HCT116 (cell line): ENCODE measurements around the gene TRERF1. TPM values are rescaled to one million over a fixed set of nuclear protein-coding genes. Genes with fewer than 3 reads are reported as not detected.

Experiments used
- ATAC-seq: fragments of 200-7000 bp; cut with Tn5 transposase; 2 replicates; pipeline ENCODE4 v1.9.1; 2020; ENCODE audit warnings: mild to moderate bottlenecking, moderate library complexity
- BruUV-seq: library from RNA; stranded (reverse); fragments of 400-500 nt; replicated peaks from 2 replicates; lab custom pipeline; 2021; lab: Mats Ljungman, UMichigan
- CTCF ChIA-PET: fragments of 300-600 bp; sonication (Branson Sonifier 250); formaldehyde crosslinking; loops from one replicate; lab custom pipeline; 2021; ENCODE audit warnings: antibody characterized with exemption; lab: Charles Lee
- POLR2A ChIA-PET: fragments of 300-600, 350-600 bp; sonication (Branson Sonifier 250); formaldehyde crosslinking; loops from one replicate; lab custom pipeline; 2021; ENCODE audit warnings: antibody characterized with exemption; lab: Charles Lee
- RAD21 ChIA-PET, 2 experiments: fragments of 300-600 bp; sonication (Branson Sonifier 250); formaldehyde crosslinking; loops; one replicate each; lab custom pipeline; 2023; ENCODE audit warnings: low total read pairs in 2 of 2; ENCODE audit not compliant: uncharacterized antibody in 2 of 2, unreplicated experiment in 2 of 2, low non-redundant PET in 1 of 2; lab: Charles Lee
- DNase-seq: peaks from one replicate; pipeline ENCODE4 v3.0.0-alpha.2; 2010; ENCODE audit warnings: low read depth, low spot score
- H2AFZ ChIP-seq: fragments of 200-600 bp; shearing (Covaris generic), sonication (generic); 2 replicates; pipeline ENCODE4 v1.6.1; 2017; ENCODE audit warnings: low read depth, mixed run types, mixed read lengths, antibody characterized with exemption, low read length; ENCODE audit not compliant: poor library complexity, severe bottlenecking
- H3K27ac ChIP-seq: 2 replicates; pipeline ENCODE4 v1.5.1; 2012; ENCODE audit warnings: low read depth, low read length
- H3K27me3 ChIP-seq: fragments of 200-600 bp; sonication (generic); 2 replicates; pipeline ENCODE4 v1.6.1; 2016; ENCODE audit warnings: mixed run types, low read length, mixed read lengths; ENCODE audit not compliant: insufficient read depth
- H3K36me3 ChIP-seq, 2 experiments: fragments of 200-500 bp in 1 of 2; fragments of 200-600 bp in 1 of 2; sonication (Bioruptor generic) in 1 of 2; sonication (generic) in 1 of 2; 2 replicates each; pipeline versions ENCODE4 v1.5.1 to v1.6.1; 2014 to 2016; ENCODE audit warnings: low read length in 2 of 2, inconsistent platforms in 1 of 2, mixed read lengths in 1 of 2, mixed run types in 1 of 2; ENCODE audit not compliant: insufficient read depth in 2 of 2, control insufficient read depth in 1 of 2
- H3K4me1 ChIP-seq, 2 experiments: fragments of 200-600 bp in 1 of 2; sonication (generic) in 1 of 2; 2 replicates each; pipeline versions ENCODE4 v1.5.1 to v1.6.1; 2012 to 2017; ENCODE audit warnings: low read length in 2 of 2, inconsistent platforms in 1 of 2, mild to moderate bottlenecking in 1 of 2, mixed read lengths in 1 of 2, mixed run types in 1 of 2, moderate library complexity in 1 of 2; ENCODE audit not compliant: insufficient read depth in 2 of 2, control insufficient read depth in 1 of 2
- H3K4me2 ChIP-seq: fragments of 200-600 bp; sonication (generic); 2 replicates; pipeline ENCODE4 v1.6.1; 2017; ENCODE audit warnings: mixed run types, low read length, mixed read lengths
- H3K4me3 ChIP-seq, 2 experiments: fragments of 200-600 bp in 1 of 2; sonication (generic) in 1 of 2; replicated peaks in 1 of 2; 2 replicates each; pipeline ENCODE4 v1.5.1; 2011 to 2016; ENCODE audit warnings: low read length in 2 of 2, control low read depth in 1 of 2, low read depth in 1 of 2, mild to moderate bottlenecking in 1 of 2, mixed read lengths in 1 of 2, mixed run types in 1 of 2
- H3K79me2 ChIP-seq: fragments of 200-600 bp; sonication (generic); 2 replicates; pipeline ENCODE4 v1.6.1; 2017; ENCODE audit warnings: mild to moderate bottlenecking, mixed run types, low read length, moderate library complexity, mixed read lengths; ENCODE audit not compliant: insufficient read depth
- H3K9ac ChIP-seq: fragments of 200-600 bp; sonication (generic); 2 replicates; pipeline ENCODE4 v1.6.1; 2016; ENCODE audit warnings: low read length, mixed read lengths
- H3K9me2 ChIP-seq: fragments of 200-600 bp; sonication (generic), shearing (Covaris generic); 2 replicates; pipeline ENCODE4 v1.6.1; 2017; ENCODE audit warnings: mixed run types, mild to moderate bottlenecking, moderate library complexity; ENCODE audit not compliant: insufficient read depth
- H3K9me3 ChIP-seq, 2 experiments: fragments of 200-500 bp in 1 of 2; fragments of 200-600 bp in 1 of 2; sonication (Bioruptor generic) in 1 of 2; sonication (generic) in 1 of 2; 2 replicates each; pipeline ENCODE4 v1.6.1; 2014 to 2017; ENCODE audit warnings: low read length in 2 of 2, mixed read lengths in 2 of 2, inconsistent platforms in 1 of 2, low read depth in 1 of 2, mild to moderate bottlenecking in 1 of 2, mixed run types in 1 of 2, moderate library complexity in 1 of 2; ENCODE audit not compliant: control insufficient read depth in 1 of 2, insufficient read depth in 1 of 2
- H4K20me1 ChIP-seq: fragments of 200-600 bp; sonication (generic), shearing (Covaris generic); 2 replicates; pipeline ENCODE4 v1.6.1; 2017; ENCODE audit warnings: mixed run types, mild to moderate bottlenecking, moderate library complexity; ENCODE audit not compliant: insufficient read depth
- EGR1 ChIP-seq: IDR thresholded peaks from 2 replicates; pipeline ENCODE4 v1.6.1; 2012; ENCODE audit warnings: low read depth
- ELF1 ChIP-seq: IDR thresholded peaks from 2 replicates; pipeline ENCODE4 v1.6.1; 2012; ENCODE audit warnings: low read depth, borderline replicate concordance
- EZH2phosphoT487 ChIP-seq: fragments of 200-600 bp; IDR thresholded peaks from 2 replicates; pipeline ENCODE4 v1.6.1; 2018; ENCODE audit warnings: antibody characterized with exemption, borderline replicate concordance
- FOSL1 ChIP-seq: IDR thresholded peaks from 2 replicates; pipeline ENCODE4 v1.6.1; 2012; ENCODE audit warnings: low read depth
- JUND ChIP-seq: IDR thresholded peaks from 2 replicates; pipeline ENCODE4 v1.6.1; 2012
- MAX ChIP-seq: IDR thresholded peaks from 2 replicates; pipeline ENCODE4 v1.6.1; 2012
- POLR2A ChIP-seq: IDR thresholded peaks from 2 replicates; pipeline ENCODE4 v1.7.0; 2011; ENCODE audit warnings: borderline replicate concordance; ENCODE audit not compliant: insufficient read depth, insufficient read length; ENCODE audit errors: extremely low read depth
- RAD21 ChIP-seq: IDR thresholded peaks from 2 replicates; pipeline ENCODE4 v1.6.1; 2012; ENCODE audit warnings: low read depth, mild to moderate bottlenecking
- SIN3A ChIP-seq: IDR thresholded peaks from 2 replicates; pipeline ENCODE4 v1.6.1; 2012; ENCODE audit warnings: low read depth
- ZFX ChIP-seq: fragments of 450-650 bp; IDR thresholded peaks from 2 replicates; pipeline ENCODE4 v1.6.1; 2017
- intact Hi-C: fragments of 100-400 bp; cut with micrococcal nuclease; formaldehyde crosslinking; loops from 2 replicates; pipeline ENCODE4 v1.10.0; 2022
- total RNA-seq: library from RNA; stranded (reverse); gene quantifications from one replicate; pipeline ENCODE4 v1.2.1, GENCODE V29; 2021; ENCODE audit not compliant: unreplicated experiment
- TF ChIP-seq, protein P1 (sequence below), 3 experiments: fragments of 200-600 bp in 1 of 3; sonication (generic) in 1 of 3; IDR thresholded peaks in 2 of 3; conservative IDR thresholded peaks in 1 of 3; 2 replicates each; pipeline ENCODE4 v1.5.1; 2012 to 2017; ENCODE audit warnings: low read depth in 2 of 3, low read length in 2 of 3, antibody characterized with exemption in 1 of 3, borderline replicate concordance in 1 of 3, control low read depth in 1 of 3, mild to moderate bottlenecking in 1 of 3, mixed read lengths in 1 of 3, mixed run types in 1 of 3, moderate library complexity in 1 of 3; ENCODE audit not compliant: insufficient read depth in 1 of 3

The TRERF1 gene
- total RNA-seq, 1 experiment from 2014 or later: 12.4 TPM

DNA sequence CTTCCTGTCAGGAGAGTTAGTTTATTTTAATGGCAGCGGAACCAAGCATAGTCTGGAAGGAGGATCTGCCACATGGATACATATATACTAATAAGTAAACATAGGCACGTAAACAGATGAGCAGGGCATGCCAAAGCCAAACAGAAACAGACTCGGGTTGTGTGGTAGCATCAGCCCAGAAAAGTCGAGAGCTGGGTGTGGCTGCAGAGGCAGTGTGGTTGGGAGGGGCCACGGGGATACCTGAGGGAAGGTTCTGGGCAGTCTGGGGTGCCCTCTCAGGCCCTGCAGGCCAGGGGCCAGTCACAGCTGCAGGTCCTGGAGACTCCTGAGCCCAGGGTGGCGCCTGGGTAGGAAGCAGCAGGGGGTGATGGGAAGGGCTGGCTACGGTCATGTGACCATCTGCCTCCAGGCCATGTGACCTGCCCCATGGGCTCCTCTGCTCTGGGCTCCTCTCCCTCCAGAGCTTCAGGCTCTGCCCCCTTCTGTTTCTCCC, 191.3 kb downstream of the TRERF1 start (continued):
- TF ChIP-seq SIN3A (no peak; the same call in 1 of the 2 replicates), FOSL1 (no peak), EZH2phosphoT487 (no peak), POLR2A (peak; percentile 73), JUND (no peak)

GRCh38 chr6:42259841-42260395, 191.8 kb downstream of the TRERF1 start:
- Histone ChIP-seq H3K27me3 (no peaks in the 10 kb centered on the region), H4K20me1 (no peaks in the 10 kb centered on the region), H2AFZ (no peak overlapping the region), H3K4me3 (peak overlapping the region; percentile 60 to 62), H3K9ac (peak overlapping the region; percentile 61), H3K36me3 (0 out of 4 replicates have a peak, but pooled peaks cover 0 to 4% of the 10 kb centered on the region in 2 experiments), H3K9me3 (no peaks in the 10 kb centered on the region), H3K27ac (peak overlapping the region; percentile 56), H3K4me1 (peaks cover 8 to 23% of the 10 kb centered on the region in 2 experiments; a peak in 3 of 4 replicates), H3K4me2 (peak overlapping the region; percentile 75), H3K79me2 (no peaks in the 10 kb centered on the region), H3K9me2 (no peaks in the 10 kb centered on the region)
- ChIA-PET CTCF (interaction anchor here (1.0 to 3.7 kb wide), 8 partner anchors 20 to 301 kb away, joined by 3 to 59 read pairs (median 4); no protein-coding TSS in a partner anchor), RAD21 (interaction anchor here (1.5 to 2.8 kb wide), 2 partner anchors 288 kb away, joined by 8 to 18 read pairs; no protein-coding TSS in a partner anchor), POLR2A (interaction anchor here (1.1 to 1.5 kb wide), 3 partner anchors 34 to 304 kb away, joined by 3 to 9 read pairs (median 3); partner anchors contain the start of gene UBR2)
- no peak for TF ChIP-seq SIN3A
- TF ChIP-seq ZFX: no peak
- TF ChIP-seq RAD21: no peak
- no peak for TF ChIP-seq MAX
- TF ChIP-seq JUND: no peak
- TF ChIP-seq, protein P1, sequence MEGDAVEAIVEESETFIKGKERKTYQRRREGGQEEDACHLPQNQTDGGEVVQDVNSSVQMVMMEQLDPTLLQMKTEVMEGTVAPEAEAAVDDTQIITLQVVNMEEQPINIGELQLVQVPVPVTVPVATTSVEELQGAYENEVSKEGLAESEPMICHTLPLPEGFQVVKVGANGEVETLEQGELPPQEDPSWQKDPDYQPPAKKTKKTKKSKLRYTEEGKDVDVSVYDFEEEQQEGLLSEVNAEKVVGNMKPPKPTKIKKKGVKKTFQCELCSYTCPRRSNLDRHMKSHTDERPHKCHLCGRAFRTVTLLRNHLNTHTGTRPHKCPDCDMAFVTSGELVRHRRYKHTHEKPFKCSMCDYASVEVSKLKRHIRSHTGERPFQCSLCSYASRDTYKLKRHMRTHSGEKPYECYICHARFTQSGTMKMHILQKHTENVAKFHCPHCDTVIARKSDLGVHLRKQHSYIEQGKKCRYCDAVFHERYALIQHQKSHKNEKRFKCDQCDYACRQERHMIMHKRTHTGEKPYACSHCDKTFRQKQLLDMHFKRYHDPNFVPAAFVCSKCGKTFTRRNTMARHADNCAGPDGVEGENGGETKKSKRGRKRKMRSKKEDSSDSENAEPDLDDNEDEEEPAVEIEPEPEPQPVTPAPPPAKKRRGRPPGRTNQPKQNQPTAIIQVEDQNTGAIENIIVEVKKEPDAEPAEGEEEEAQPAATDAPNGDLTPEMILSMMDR (IDR thresholded peaks at IDR 0.05 in 2 of 3, conservative IDR thresholded peaks at IDR 0.05 in 1 of 3; ENCODE audit: borderline replicate concordance in 1 of 3, insufficient read depth in 1 of 3, low read depth in 2 of 3, low read length in 2 of 3): no peak
- no peak for TF ChIP-seq ELF1
- TF ChIP-seq EGR1: no peak
- TSS peak; percentile 47 for BruUV-seq
- ATAC-seq (no peak), DNase-seq (no peak)
- intact Hi-C loops: loop anchor here (5.0 kb wide), 2 partner anchors 192 to 272 kb away; partner anchors contain the start of gene TRERF1
